Fibroblast of the aortic adventitia (primary cell): Measurements from ENCODE around the gene FBP1. TPM values are rescaled to one million over a fixed set of nuclear protein-coding genes. Genes with fewer than 3 reads are reported as not detected.
"Not testable (repeated sequence)": the region's sequence is repeated elsewhere in the genome, so short reads cannot be mapped to it uniquely, and the experiment has no call there.

Experiments used
- DNase-seq: peaks from one replicate; pipeline ENCODE4 v3.0.0-alpha.2; 2010; ENCODE audit warnings: low read depth
- H3K4me3 ChIP-seq: 2 replicates; pipeline ENCODE4 v1.5.1; 2011; ENCODE audit warnings: low read depth, mild to moderate bottlenecking, control low read depth, low read length, moderate library complexity
- CTCF ChIP-seq: IDR thresholded peaks from 2 replicates; pipeline ENCODE4 v1.5.1; 2011; ENCODE audit warnings: mild to moderate bottlenecking, low read length, control low read depth, inconsistent platforms; ENCODE audit not compliant: insufficient read depth
- total RNA-seq: library from RNA; depleted of rRNA; stranded (reverse); fragments of >200 nt; gene quantifications from 2 replicates; pipeline ENCODE4 v1.2.3, GENCODE V29; 2012; ENCODE audit warnings: low replicate concordance

The FBP1 gene
- total RNA-seq, 1 donor = not detected

DNA sequence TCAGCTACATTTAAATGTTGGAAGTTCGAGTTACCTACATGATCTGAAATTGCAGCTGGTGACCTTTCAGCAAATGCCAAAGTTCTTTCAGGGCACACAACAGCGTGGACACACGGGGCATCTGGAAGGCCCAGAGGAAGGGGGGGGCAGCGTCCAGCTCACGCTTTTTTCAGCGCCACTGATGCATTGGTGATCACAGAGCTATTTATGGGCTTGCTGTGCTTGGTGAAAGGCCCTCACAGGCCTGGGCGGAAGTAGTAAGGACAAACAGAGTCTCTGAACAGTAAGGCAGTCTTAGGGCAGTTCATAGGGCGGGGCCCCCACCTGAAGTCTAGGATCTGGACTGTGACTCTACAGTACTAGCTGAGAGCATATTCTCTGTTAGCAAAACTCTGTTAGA, 39.1 kb downstream of the FBP1 start:
- no peak overlapping the region for H3K4me3 ChIP-seq
- no peak for DNase-seq
- no peak for TF ChIP-seq CTCF

DNA sequence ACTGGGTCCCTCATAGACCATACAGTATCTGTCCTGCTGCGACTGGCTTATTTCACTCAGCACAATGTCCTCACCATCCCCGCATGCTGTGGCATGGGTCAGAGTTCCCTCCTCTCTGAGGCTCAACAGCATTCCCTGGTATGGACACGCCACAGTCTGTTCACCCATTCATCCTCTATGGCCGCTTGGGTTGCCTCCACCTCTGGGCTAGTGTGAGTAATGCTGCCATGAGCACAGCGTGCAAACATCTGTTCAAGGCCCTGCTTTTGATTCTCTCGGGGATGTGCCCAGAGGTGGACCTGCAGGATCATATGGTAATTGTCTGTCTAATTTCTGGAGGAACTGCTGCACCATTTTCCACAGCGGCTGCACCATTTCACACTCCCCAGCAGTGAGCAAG, 40.2 kb downstream of the FBP1 start:
- H3K4me3 ChIP-seq = no peak overlapping the region
- no peak for DNase-seq
- no peak for TF ChIP-seq CTCF

DNA sequence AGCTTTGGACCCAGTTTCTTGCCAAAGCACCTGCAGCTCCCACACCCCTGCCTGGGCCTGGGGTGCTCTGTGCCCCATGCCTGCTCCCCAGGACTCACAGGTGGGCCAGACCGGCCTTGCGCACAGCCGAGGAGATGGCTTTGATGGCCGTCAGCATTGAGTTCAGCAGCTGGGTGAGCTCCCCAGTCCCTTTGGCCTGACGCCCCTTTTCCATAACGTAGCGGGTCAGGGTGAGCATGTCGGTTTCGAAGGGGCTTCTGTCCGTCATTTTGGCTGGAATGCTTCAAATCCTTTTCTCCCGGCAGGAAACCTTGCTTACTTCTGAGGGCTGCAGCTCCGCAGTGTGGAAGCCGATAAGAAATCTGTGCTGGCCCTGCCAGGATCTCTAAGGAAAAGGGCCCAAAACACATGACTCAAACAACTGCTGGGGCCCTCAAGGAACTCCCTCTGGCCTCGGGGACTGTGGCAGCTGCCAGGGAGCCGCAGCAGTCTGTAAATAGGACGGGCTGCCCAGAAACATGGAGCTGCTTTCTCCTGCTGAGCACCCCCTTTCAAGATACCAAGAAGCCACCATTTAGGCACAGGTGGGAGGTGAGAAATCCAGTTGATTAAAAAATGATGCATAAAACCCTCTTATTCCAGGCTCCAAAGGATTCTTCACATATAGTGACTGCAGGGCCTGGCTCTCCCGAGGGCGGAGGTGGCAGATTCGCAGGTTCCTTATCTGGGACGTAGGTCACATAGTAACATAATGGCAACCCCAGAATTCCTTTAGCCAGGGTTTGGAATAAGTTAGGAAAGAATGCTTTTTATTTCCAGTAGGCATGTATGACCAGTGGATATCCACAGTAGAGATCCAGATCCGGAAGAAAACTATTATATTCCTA, 45.6 kb downstream of the FBP1 start, which contains the start of gene FBP2:
Gene FBP2, minus strand, starts transcription at position 366 of the 887 bp plus-strand sequence. Its CDS starts 98 bp downstream, at position 268.
- peak; percentile 48 for DNase-seq
- no peak within 1 kb of the TSS for H3K4me3 ChIP-seq
- no peak for TF ChIP-seq CTCF

DNA sequence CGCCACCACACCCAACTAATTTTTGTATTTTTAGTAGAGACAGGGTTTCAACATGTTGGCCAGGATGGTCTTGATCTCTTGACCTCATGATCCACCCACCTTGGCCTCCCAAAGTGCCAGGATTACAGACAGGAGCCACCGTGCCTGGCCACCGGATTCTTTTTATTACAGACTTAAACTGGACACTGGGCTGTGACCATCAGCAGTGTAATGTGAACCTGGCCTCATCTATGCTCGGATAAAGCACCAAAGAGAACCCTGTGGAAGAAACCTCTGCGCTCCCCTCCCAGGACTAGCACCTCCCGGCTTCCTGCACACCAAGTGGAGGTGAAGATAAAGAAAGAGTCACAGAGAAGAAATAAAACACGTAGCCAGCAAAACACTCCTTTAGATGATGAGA, 46.6 kb downstream of the FBP1 start:
- DNase-seq = not testable (repeated sequence)

GRCh38 chr9:94591876-94592275, 47.4 kb downstream of the FBP1 start:
- DNase-seq = no peak
- no peak overlapping the region for H3K4me3 ChIP-seq
- no peak for TF ChIP-seq CTCF

More for the DNA sequence above, 46.6 kb downstream of the FBP1 start:
- not testable (repeated sequence) for H3K4me3 ChIP-seq

DNA sequence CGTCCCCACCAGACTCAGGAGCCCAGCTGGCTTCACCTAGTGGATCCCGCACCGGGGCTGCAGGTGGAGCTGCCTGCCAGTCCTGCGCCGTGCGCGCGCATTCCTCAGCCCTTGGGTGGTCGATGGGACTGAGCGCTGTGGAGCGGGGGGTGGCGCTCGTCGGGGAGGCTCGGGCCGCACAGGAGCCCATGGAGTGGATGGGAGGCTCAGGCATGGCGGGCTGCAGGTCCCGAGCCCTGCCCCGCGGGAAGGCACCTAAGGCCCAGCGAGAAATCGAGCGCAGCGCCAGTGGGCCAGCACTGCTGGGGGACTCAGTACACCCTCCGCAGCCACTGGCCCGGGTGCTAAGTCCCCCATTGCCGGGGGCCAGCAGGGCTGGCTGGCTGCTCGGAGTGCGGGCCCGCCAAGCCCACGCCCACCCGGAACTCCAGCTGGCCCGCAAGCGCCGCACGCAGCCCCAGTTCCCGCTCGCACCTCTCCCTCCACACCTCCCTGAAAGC, 48.2 kb downstream of the FBP1 start:
- not testable (repeated sequence) for DNase-seq, H3K4me3 ChIP-seq

DNA sequence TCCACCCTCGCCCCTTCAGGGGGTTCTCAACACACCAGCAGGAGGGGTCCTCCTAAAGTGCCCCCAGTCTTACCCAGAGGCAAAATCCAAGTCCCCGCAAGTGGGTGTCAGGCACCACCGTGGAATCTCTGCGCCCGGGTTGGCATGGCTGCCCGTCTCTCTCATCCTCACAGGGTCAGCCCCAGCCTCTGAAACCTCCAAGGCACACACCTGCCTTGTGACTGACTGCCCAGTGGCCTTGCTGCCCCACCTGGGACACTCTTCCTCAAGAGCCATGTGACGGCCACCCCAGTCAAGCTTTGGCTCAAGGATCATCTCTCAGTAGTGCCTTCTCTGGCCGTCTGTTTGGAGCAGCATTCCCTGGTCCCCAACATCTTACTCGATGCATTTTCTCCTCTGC, 50.6 kb downstream of the FBP1 start:
- no peak for DNase-seq
- TF ChIP-seq CTCF = no peak
- no peak overlapping the region for H3K4me3 ChIP-seq

DNA sequence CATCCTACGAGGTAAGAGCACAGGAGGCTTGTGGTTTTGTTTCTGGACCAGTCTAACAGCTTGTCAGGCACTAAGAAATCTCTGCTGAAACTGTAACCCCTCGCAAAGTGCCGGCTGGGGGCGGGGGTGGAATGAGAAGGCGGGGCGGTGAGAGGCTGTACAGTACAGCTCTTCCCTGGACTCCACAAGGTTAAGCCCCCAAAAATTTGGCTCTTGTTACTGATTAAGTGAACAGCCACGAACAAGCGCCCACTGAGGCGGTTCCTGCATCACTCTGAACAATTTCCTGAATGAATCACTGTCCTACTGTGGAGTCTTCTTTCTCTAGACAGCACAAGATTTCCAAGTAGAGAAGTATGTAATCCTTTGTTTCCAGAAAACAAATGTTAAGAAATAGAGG, 52.5 kb downstream of the FBP1 start:
- peak; percentile 45 for DNase-seq
- no peak for TF ChIP-seq CTCF
- H3K4me3 ChIP-seq = no peak overlapping the region
